Right lobe of liver (tissue), 6 donors: Measurements from ENCODE around the gene ADCY5. TPM values are rescaled to one million over a fixed set of nuclear protein-coding genes. Genes with fewer than 3 reads are reported as not detected.

Source experiments
- ATAC-seq, 4 donors: fragments of 200-7000 bp; cut with Tn5 transposase; one replicate each; pipeline ENCODE4 v1.9.1; 2020; ENCODE audit warnings: mild to moderate bottlenecking in 4 of 4, moderate library complexity in 4 of 4
- DNase-seq, 3 donors: peaks; one replicate each; pipeline ENCODE4 v3.0.0-alpha.2; 2020
- H3K27ac ChIP-seq, 3 donors: fragments of 200-600 bp; one replicate each; pipeline ENCODE4 v1.8.0; 2022
- H3K27me3 ChIP-seq, 2 donors: fragments of 200-600 bp; one replicate each; pipeline ENCODE4 v1.8.0; 2022
- H3K36me3 ChIP-seq, 4 donors: fragments of 200-600 bp; sonication (generic) in 1 of 4; one replicate each; pipeline versions ENCODE4 v1.5.1 to v1.8.0; 2017 to 2022; ENCODE audit warnings: control low read depth in 1 of 4
- H3K4me1 ChIP-seq, 4 donors: fragments of 200-600 bp; sonication (generic) in 1 of 4; one replicate each; pipeline versions ENCODE4 v1.5.1 to v1.8.0; 2017 to 2022; ENCODE audit warnings: control low read depth in 1 of 4
- H3K4me3 ChIP-seq, 3 donors: fragments of 200-600 bp; one replicate each; pipeline ENCODE4 v1.8.0; 2022
- H3K9me3 ChIP-seq, 4 donors: fragments of 200-600 bp; sonication (generic) in 1 of 4; one replicate each; pipeline versions ENCODE4 v1.5.1 to v1.8.0; 2017 to 2022; ENCODE audit warnings: control low read depth in 1 of 4
- CTCF ChIP-seq, 4 donors: fragments of 200-600 bp in 3 of 4; fragments of 450-650 bp in 1 of 4; IDR thresholded peaks; one replicate each; pipeline versions ENCODE4 v1.5.1 to v1.8.0; 2016 to 2022; ENCODE audit warnings: antibody characterized with exemption in 4 of 4, mild to moderate bottlenecking in 2 of 4
- POLR2A ChIP-seq: fragments of 450-650 bp; IDR thresholded peaks from one replicate; pipeline ENCODE4 v1.6.1; 2017; ENCODE audit warnings: antibody characterized with exemption, mild to moderate bottlenecking
- WGBS: methylation state at CpG from one replicate; pipeline ENCODE4 v1.1.6; 2018; ENCODE audit warnings: low coverage, low lambda C conversion rate; ENCODE audit not compliant: insufficient coverage; ENCODE audit errors: missing lambda C conversion rate; 5-methylcytosine and 5-hydroxymethylcytosine counted together
- intact Hi-C, 2 donors: fragments of 100-400 bp; cut with DNase I; formaldehyde crosslinking; loops; one replicate each; pipeline versions ENCODE4 v1.11.2 to v1.14.1; 2022
- total RNA-seq, 6 experiments: library from RNA; depleted of rRNA in 2 of 6; stranded (reverse); fragments of >200 nt in 2 of 6; fragmentation: NEBNext Ultra II Directional in 3 of 6; extraction: Animal tissue kit (Norgen Biotek cat#: 25700) in 3 of 6; gene quantifications; one replicate each; pipeline versions ENCODE4 v1.1.0 to v1.2.4, GENCODE V29; 2016 to 2023
- donor health status: DM: no; HTN: yes; CAD: no.
- donor health status: DM: no; HTN: no; CAD: no.
- donor health status: DM: no; HTN: no; CAD: no.
- donor health status: DM: no; HTN: yes; CAD: no.
- donor health status: DM: no; HTN: yes; CAD: no.

The ADCY5 gene
- total RNA-seq, 6 experiments from 2014 or later, result 1.9 to 3.7 (median 2.7) TPM

GRCh38 chr3:123349566-123350435, 99.1 kb downstream of the ADCY5 start:
- Histone ChIP-seq H3K4me3 (no peak overlapping the region), H3K27me3 (no peaks in the 10 kb centered on the region), H3K4me1 (no peaks in the 10 kb centered on the region), H3K27ac (no peak overlapping the region), H3K36me3 (no peaks in the 10 kb centered on the region), H3K9me3 (no peaks in the 10 kb centered on the region)
- WGBS, result 78% methylated on average over 13 of the region's 15 CpGs
- ATAC-seq (no peak), DNase-seq (no peak)
- intact Hi-C loops, result no loop called here
- TF ChIP-seq POLR2A, result no peak
- no peak for TF ChIP-seq CTCF (IDR thresholded peaks at IDR 0.05)

GRCh38 chr3:123349201-123349535, 99.7 kb downstream of the ADCY5 start:
- ATAC-seq, result no peak
- no peaks in the 10 kb centered on the region for H3K27me3 ChIP-seq
- TF ChIP-seq CTCF (IDR thresholded peaks at IDR 0.05), result no peak
- TF ChIP-seq POLR2A, result no peak
- H3K4me1 ChIP-seq, result no peaks in the 10 kb centered on the region
- no peak for DNase-seq
- 84% methylated on average over 5 of the region's 9 CpGs for WGBS
- no peak overlapping the region for H3K4me3 ChIP-seq
- no peak overlapping the region for H3K27ac ChIP-seq
- H3K9me3 ChIP-seq, result no peaks in the 10 kb centered on the region
- H3K36me3 ChIP-seq, result no peaks in the 10 kb centered on the region
- intact Hi-C loops, result no loop called here

- intact Hi-C loops, result no loop called here
- no peak for TF ChIP-seq CTCF (IDR thresholded peaks at IDR 0.05)
- no peak for TF ChIP-seq POLR2A
- 78% methylated on average over 6 of the region's 12 CpGs for WGBS
- ATAC-seq (no peak), DNase-seq (no peak)
- H3K27ac ChIP-seq, result no peak overlapping the region
- H3K27me3 ChIP-seq, result no peaks in the 10 kb centered on the region
- H3K4me1 ChIP-seq, result no peaks in the 10 kb centered on the region
- H3K4me3 ChIP-seq, result no peak overlapping the region
- H3K9me3 ChIP-seq, result no peaks in the 10 kb centered on the region
- H3K36me3 ChIP-seq, result no peaks in the 10 kb centered on the region
Measured at GRCh38 chr3:123348471-123349200, 100.3 kb downstream of the ADCY5 start.

- Histone ChIP-seq H3K36me3 (no peaks in the 10 kb centered on the region), H3K4me3 (no peak overlapping the region), H3K27ac (no peak overlapping the region), H3K27me3 (no peaks in the 10 kb centered on the region), H3K9me3 (no peaks in the 10 kb centered on the region), H3K4me1 (no peaks in the 10 kb centered on the region)
- no peak for TF ChIP-seq POLR2A
- no peak for TF ChIP-seq CTCF (IDR thresholded peaks at IDR 0.05)
- intact Hi-C loops, result no loop called here
- WGBS, result 39% methylated on average over 8 of the region's 15 CpGs
- DNase-seq (no peak), ATAC-seq (no peak)
Measured at GRCh38 chr3:123347691-123348264, 101.1 kb downstream of the ADCY5 start.
